Type B pancreatic cell (in vitro differentiated cells): ENCODE data around the gene DDX54. TPM values are rescaled to one million over a fixed set of nuclear protein-coding genes. Genes with fewer than 3 reads are reported as not detected.

Experiments
- DNase-seq: peaks from one replicate; pipeline ENCODE4 v3.0.0; 2021; ENCODE audit warnings: mixed read lengths; ENCODE audit not compliant: unreplicated experiment; ENCODE audit errors: extremely low spot score
- H3K27ac Mint-ChIP-seq: 2 replicates; pipeline ENCODE4 v1.8.0; 2021; ENCODE audit warnings: mild to moderate bottlenecking, mixed read lengths
- H3K27me3 Mint-ChIP-seq: 2 replicates; pipeline ENCODE4 v1.8.0; 2021; ENCODE audit warnings: mixed read lengths
- H3K36me3 Mint-ChIP-seq: 2 replicates; pipeline ENCODE4 v1.8.0; 2021; ENCODE audit warnings: mixed read lengths
- H3K4me1 Mint-ChIP-seq: one replicate; pipeline ENCODE4 v1.8.0; 2021; ENCODE audit warnings: mixed read lengths; ENCODE audit not compliant: unreplicated experiment
- H3K4me3 Mint-ChIP-seq: 2 replicates; pipeline ENCODE4 v1.8.0; 2021; ENCODE audit warnings: mild to moderate bottlenecking, mixed read lengths
- H3K9me3 Mint-ChIP-seq: 2 replicates; pipeline ENCODE4 v1.8.0; 2021; ENCODE audit warnings: mixed read lengths
- CTCF ChIP-seq: fragments of 200-600 bp; sonication (generic); conservative IDR thresholded peaks from 2 replicates; pipeline ENCODE4 v1.5.0; 2021; ENCODE audit warnings: antibody characterized with exemption, mild to moderate bottlenecking
- microRNA-seq: library from miRNA; unstranded; fragments of <30 nt; microRNA quantifications from one replicate; pipeline ENCODE4, GENCODE V29; 2020
- total RNA-seq: library from RNA; stranded (reverse); gene quantifications from 2 replicates; pipeline ENCODE4 v1.2.1, GENCODE V29; 2021; ENCODE audit warnings: low replicate concordance

The DDX54 gene
- total RNA-seq, 1 donor from 2014 or later, result 66.1 TPM

- DNase-seq, result no peak
- no peak for TF ChIP-seq CTCF
- Mint-ChIP-seq H3K27me3 (peaks cover 27% of the 10 kb centered on the region), H3K4me1 (no peaks in the 10 kb centered on the region), H3K27ac (no peak overlapping the region), H3K9me3 (no peaks in the 10 kb centered on the region), H3K36me3 (no peaks in the 10 kb centered on the region), H3K4me3 (no peak overlapping the region)
Observed at GRCh38 chr12:113111247-113111646, 74.0 kb downstream of the DDX54 start.

GRCh38 chr12:113109872-113110599 is 75.2 kb downstream of the DDX54 start:
- Mint-ChIP-seq H3K4me1 (no peaks in the 10 kb centered on the region), H3K27me3 (peaks cover 37% of the 10 kb centered on the region), H3K4me3 (no peak overlapping the region), H3K27ac (no peak overlapping the region), H3K9me3 (no peaks in the 10 kb centered on the region), H3K36me3 (no peaks in the 10 kb centered on the region)
- DNase-seq, result no peak
- TF ChIP-seq CTCF, result no peak

- peaks cover 43% of the 10 kb centered on the region for H3K27me3 Mint-ChIP-seq
- no peaks in the 10 kb centered on the region for H3K36me3 Mint-ChIP-seq
- DNase-seq, result no peak
- H3K9me3 Mint-ChIP-seq, result no peaks in the 10 kb centered on the region
- no peak overlapping the region for H3K4me3 Mint-ChIP-seq
- H3K4me1 Mint-ChIP-seq, result no peaks in the 10 kb centered on the region
- no peak for TF ChIP-seq CTCF
- H3K27ac Mint-ChIP-seq, result no peak overlapping the region
Observed at GRCh38 chr12:113109360-113109759, 75.9 kb downstream of the DDX54 start.

GRCh38 chr12:113108308-113108707 is 77.0 kb downstream of the DDX54 start:
- peaks cover 50% of the 10 kb centered on the region for H3K27me3 Mint-ChIP-seq
- DNase-seq, result no peak
- no peak overlapping the region for H3K27ac Mint-ChIP-seq
- no peak for TF ChIP-seq CTCF
- H3K4me3 Mint-ChIP-seq, result no peak overlapping the region
- no peaks in the 10 kb centered on the region for H3K36me3 Mint-ChIP-seq
- H3K9me3 Mint-ChIP-seq, result no peaks in the 10 kb centered on the region
- no peaks in the 10 kb centered on the region for H3K4me1 Mint-ChIP-seq

Small RNA genes within 50 kb of the gene (microRNA-seq; reads per million reads assigned to microRNA genes)
- not detected for gene MIR7106

Other genes starting within 250 kb of the DDX54 start
- gene OAS3, start 247.0 kb downstream of the DDX54 start, total RNA-seq, result 4.6 and 13.0 TPM in 2 replicates
- gene OAS2, start 207.0 kb downstream of the DDX54 start, total RNA-seq, result 1.8 and 4.2 TPM in 2 replicates
- 1.4 and 2.4 TPM in 2 replicates for gene DTX1, start 128.7 kb downstream of the DDX54 start, total RNA-seq
- gene RASAL1, start 49.7 kb downstream of the DDX54 start, total RNA-seq, result 0.58 and 2.7 TPM in 2 replicates
- 0.27 and 0.81 TPM in 2 replicates for gene CFAP73, start 35.8 kb downstream of the DDX54 start, total RNA-seq
- gene RITA1, start 243 bp upstream of the DDX54 start, total RNA-seq, result 19.0 and 21.7 TPM in 2 replicates
- gene TPCN1, start 36.0 kb upstream of the DDX54 start, total RNA-seq, result 55.6 and 103 TPM in 2 replicates
- gene SLC8B1, start 149.6 kb upstream of the DDX54 start, total RNA-seq, result 29.6 and 77.7 TPM in 2 replicates
- gene PLBD2, start 173.1 kb upstream of the DDX54 start, total RNA-seq, result 39.0 and 45.4 TPM in 2 replicates
- gene SDS, start 218.4 kb upstream of the DDX54 start, total RNA-seq, result not detected in 2 replicates
- 4.5 and 5.3 TPM in 2 replicates for gene SDSL, start 236.9 kb upstream of the DDX54 start, total RNA-seq